GM23338 (cell line): ENCODE measurements around the gene GFRA1. TPM values are rescaled to one million over a fixed set of nuclear protein-coding genes. Genes with fewer than 3 reads are reported as not detected.

ENCODE experiments used
- ATAC-seq: fragments of 200-7000 bp; cut with Tn5 transposase; 3 replicates; pipeline ENCODE4 v1.9.1; 2020
- DNase-seq: peaks from one replicate; pipeline ENCODE4 v3.0.0-alpha.2; 2015; ENCODE audit warnings: low spot score
- H2AFZ ChIP-seq: fragments of 200-600 bp; sonication (generic); 2 replicates; pipeline ENCODE4 v1.8.0; 2016; ENCODE audit warnings: antibody characterized with exemption, mild to moderate bottlenecking, moderate library complexity
- H3F3A ChIP-seq: fragments of 200-600 bp; sonication (generic); replicated peaks from 2 replicates; pipeline ENCODE4 v1.8.0; 2017; ENCODE audit warnings: antibody characterized with exemption, mixed run types, low read depth
- H3K27ac ChIP-seq: fragments of 200-600 bp; sonication (generic); 2 replicates; pipeline ENCODE4 v1.6.1; 2016; ENCODE audit warnings: low read depth
- H3K27me3 ChIP-seq: fragments of 200-600 bp; sonication (generic); 2 replicates; pipeline ENCODE4 v1.8.0; 2016; ENCODE audit warnings: mild to moderate bottlenecking, mixed run types, moderate library complexity; ENCODE audit not compliant: insufficient read depth
- H3K36me3 ChIP-seq: fragments of 200-600 bp; sonication (generic); 2 replicates; pipeline ENCODE4 v1.8.0; 2016; ENCODE audit warnings: mild to moderate bottlenecking; ENCODE audit not compliant: insufficient read depth
- H3K4me1 ChIP-seq: fragments of 200-600 bp; sonication (generic); 2 replicates; pipeline ENCODE4 v1.8.0; 2016; ENCODE audit warnings: mild to moderate bottlenecking, moderate library complexity; ENCODE audit not compliant: insufficient read depth
- H3K4me2 ChIP-seq: fragments of 200-600 bp; sonication (generic); 2 replicates; pipeline ENCODE4 v1.7.1; 2017; ENCODE audit warnings: mixed run types
- H3K4me3 ChIP-seq: fragments of 200-600 bp; sonication (generic); 2 replicates; pipeline ENCODE4 v1.6.1; 2016; ENCODE audit warnings: mixed run types
- H3K79me2 ChIP-seq: fragments of 200-600 bp; sonication (generic); replicated peaks from 2 replicates; pipeline ENCODE4 v1.8.0; 2017; ENCODE audit warnings: mild to moderate bottlenecking; ENCODE audit not compliant: insufficient read depth
- H3K9me2 ChIP-seq: fragments of 200-600 bp; sonication (generic); 2 replicates; pipeline ENCODE4 v1.8.0; 2017; ENCODE audit not compliant: insufficient read depth
- H4K20me1 ChIP-seq: fragments of 200-600 bp; sonication (generic); replicated peaks from 2 replicates; pipeline ENCODE4 v1.8.0; 2017; ENCODE audit warnings: mild to moderate bottlenecking; ENCODE audit not compliant: insufficient read depth
- H3K27ac Mint-ChIP-seq: 2 replicates; pipeline ENCODE4 v1.8.0; 2020; ENCODE audit warnings: inconsistent platforms, mild to moderate bottlenecking, moderate library complexity, mixed read lengths
- H3K27me3 Mint-ChIP-seq: 3 replicates; pipeline ENCODE4 v1.8.0; 2022; ENCODE audit warnings: low read depth, mild to moderate bottlenecking, moderate library complexity, mixed read lengths, inconsistent platforms; ENCODE audit not compliant: insufficient read depth, poor library complexity
- H3K36me3 Mint-ChIP-seq: 3 replicates; pipeline ENCODE4 v1.8.0; 2021; ENCODE audit warnings: low read depth, mild to moderate bottlenecking, inconsistent platforms, moderate library complexity, mixed read lengths
- H3K4me1 Mint-ChIP-seq: 3 replicates; pipeline ENCODE4 v1.8.0; 2020; ENCODE audit warnings: mild to moderate bottlenecking, inconsistent platforms, mixed read lengths
- H3K4me3 Mint-ChIP-seq: 3 replicates; pipeline ENCODE4 v1.8.0; 2021; ENCODE audit warnings: moderate library complexity, mild to moderate bottlenecking, inconsistent platforms, mixed read lengths
- H3K9me3 Mint-ChIP-seq: 3 replicates; pipeline ENCODE4 v1.8.0; 2020; ENCODE audit warnings: moderate library complexity, mild to moderate bottlenecking, inconsistent platforms, mixed read lengths
- CREB1 ChIP-seq: fragments of 250-450 bp; sonication (Bioruptor Pico); IDR thresholded peaks from 2 replicates; pipeline ENCODE4 v1.5.0; 2020; ENCODE audit warnings: low read depth, mild to moderate bottlenecking, moderate library complexity
- CTCF ChIP-seq, 2 experiments: fragments of 200-600 bp in 1 of 2; sonication (generic) in 1 of 2; conservative IDR thresholded peaks; 2 replicates each; pipeline versions ENCODE4 v1.5.1 to v1.6.1; 2016 to 2017; ENCODE audit warnings: antibody characterized with exemption in 2 of 2, low read depth in 2 of 2, mild to moderate bottlenecking in 2 of 2, moderate library complexity in 1 of 2
- EZH2 ChIP-seq: fragments of 200-600 bp; sonication (generic); IDR thresholded peaks from one replicate; pipeline ENCODE4 v1.8.0; 2017; ENCODE audit warnings: antibody characterized with exemption, mild to moderate bottlenecking, low read depth; ENCODE audit not compliant: unreplicated experiment
- JUNB ChIP-seq: IDR thresholded peaks from one replicate; pipeline ENCODE4 v1.6.1; 2016; ENCODE audit warnings: antibody characterized with exemption; ENCODE audit not compliant: unreplicated experiment
- NANOG ChIP-seq: IDR thresholded peaks from 2 replicates; pipeline ENCODE4 v1.6.1; 2016; ENCODE audit warnings: antibody characterized with exemption, borderline replicate concordance
- POLR2AphosphoS5 ChIP-seq: IDR thresholded peaks from 2 replicates; pipeline ENCODE4 v1.6.1; 2016; ENCODE audit warnings: antibody characterized with exemption, low read depth
- STAT1 ChIP-seq: IDR thresholded peaks from one replicate; pipeline ENCODE4 v1.6.1; 2016; ENCODE audit warnings: antibody characterized with exemption; ENCODE audit not compliant: unreplicated experiment
- ZNF331 ChIP-seq: fragments of 250-450 bp; sonication (Bioruptor Pico); IDR thresholded peaks from 2 replicates; pipeline ENCODE4 v1.5.0; 2020; ENCODE audit warnings: low read depth, mild to moderate bottlenecking, moderate library complexity
- polyA plus RNA-seq: library from polyadenylated mRNA; unstranded; fragments of >200 nt; fragmentation: Nextera tagmentation; extraction: Ambion mirVana; gene quantifications from 2 replicates; pipeline ENCODE4 v1.2.1, GENCODE V29; 2016
- total RNA-seq: library from RNA; depleted of rRNA; stranded (reverse); fragments of >200 nt; shearing (Covaris generic); gene quantifications from 2 replicates; pipeline ENCODE4 v1.2.3, GENCODE V29; 2014
- TF ChIP-seq, protein P1 (sequence below): fragments of 250-450 bp; sonication (Bioruptor Pico); IDR thresholded peaks from 2 replicates; pipeline ENCODE4 v1.5.0; 2020; ENCODE audit warnings: mild to moderate bottlenecking, moderate library complexity

The GFRA1 gene
- total and polyA plus RNA-seq, 2 experiments from 2014 or later = 1.4 to 2.8 TPM

- Mint-ChIP-seq H3K36me3 (no peaks in the 10 kb centered on the region), H3K9me3 (no peaks in the 10 kb centered on the region), H3K27me3 (no peaks in the 10 kb centered on the region), H3K27ac (no peak overlapping the region), H3K4me3 (no peak overlapping the region), H3K4me1 (peaks cover 2% of the 10 kb centered on the region; the same call in 1 of the 3 replicates)
- Histone ChIP-seq H3F3A (no peaks in the 10 kb centered on the region), H3K27me3 (no peaks in the 10 kb centered on the region), H3K27ac (no peak overlapping the region), H4K20me1 (no peaks in the 10 kb centered on the region), H2AFZ (no peak overlapping the region), H3K79me2 (no peaks in the 10 kb centered on the region), H3K36me3 (no peaks in the 10 kb centered on the region), H3K4me2 (no peak overlapping the region), H3K4me1 (no peaks in the 10 kb centered on the region), H3K4me3 (no peak overlapping the region), H3K9me2 (no peaks in the 10 kb centered on the region)
- TF ChIP-seq POLR2AphosphoS5 = no peak
- TF ChIP-seq ZNF331 (CRISPR knock-in tag) = no peak
- TF ChIP-seq JUNB = no peak
- TF ChIP-seq, protein P1, sequence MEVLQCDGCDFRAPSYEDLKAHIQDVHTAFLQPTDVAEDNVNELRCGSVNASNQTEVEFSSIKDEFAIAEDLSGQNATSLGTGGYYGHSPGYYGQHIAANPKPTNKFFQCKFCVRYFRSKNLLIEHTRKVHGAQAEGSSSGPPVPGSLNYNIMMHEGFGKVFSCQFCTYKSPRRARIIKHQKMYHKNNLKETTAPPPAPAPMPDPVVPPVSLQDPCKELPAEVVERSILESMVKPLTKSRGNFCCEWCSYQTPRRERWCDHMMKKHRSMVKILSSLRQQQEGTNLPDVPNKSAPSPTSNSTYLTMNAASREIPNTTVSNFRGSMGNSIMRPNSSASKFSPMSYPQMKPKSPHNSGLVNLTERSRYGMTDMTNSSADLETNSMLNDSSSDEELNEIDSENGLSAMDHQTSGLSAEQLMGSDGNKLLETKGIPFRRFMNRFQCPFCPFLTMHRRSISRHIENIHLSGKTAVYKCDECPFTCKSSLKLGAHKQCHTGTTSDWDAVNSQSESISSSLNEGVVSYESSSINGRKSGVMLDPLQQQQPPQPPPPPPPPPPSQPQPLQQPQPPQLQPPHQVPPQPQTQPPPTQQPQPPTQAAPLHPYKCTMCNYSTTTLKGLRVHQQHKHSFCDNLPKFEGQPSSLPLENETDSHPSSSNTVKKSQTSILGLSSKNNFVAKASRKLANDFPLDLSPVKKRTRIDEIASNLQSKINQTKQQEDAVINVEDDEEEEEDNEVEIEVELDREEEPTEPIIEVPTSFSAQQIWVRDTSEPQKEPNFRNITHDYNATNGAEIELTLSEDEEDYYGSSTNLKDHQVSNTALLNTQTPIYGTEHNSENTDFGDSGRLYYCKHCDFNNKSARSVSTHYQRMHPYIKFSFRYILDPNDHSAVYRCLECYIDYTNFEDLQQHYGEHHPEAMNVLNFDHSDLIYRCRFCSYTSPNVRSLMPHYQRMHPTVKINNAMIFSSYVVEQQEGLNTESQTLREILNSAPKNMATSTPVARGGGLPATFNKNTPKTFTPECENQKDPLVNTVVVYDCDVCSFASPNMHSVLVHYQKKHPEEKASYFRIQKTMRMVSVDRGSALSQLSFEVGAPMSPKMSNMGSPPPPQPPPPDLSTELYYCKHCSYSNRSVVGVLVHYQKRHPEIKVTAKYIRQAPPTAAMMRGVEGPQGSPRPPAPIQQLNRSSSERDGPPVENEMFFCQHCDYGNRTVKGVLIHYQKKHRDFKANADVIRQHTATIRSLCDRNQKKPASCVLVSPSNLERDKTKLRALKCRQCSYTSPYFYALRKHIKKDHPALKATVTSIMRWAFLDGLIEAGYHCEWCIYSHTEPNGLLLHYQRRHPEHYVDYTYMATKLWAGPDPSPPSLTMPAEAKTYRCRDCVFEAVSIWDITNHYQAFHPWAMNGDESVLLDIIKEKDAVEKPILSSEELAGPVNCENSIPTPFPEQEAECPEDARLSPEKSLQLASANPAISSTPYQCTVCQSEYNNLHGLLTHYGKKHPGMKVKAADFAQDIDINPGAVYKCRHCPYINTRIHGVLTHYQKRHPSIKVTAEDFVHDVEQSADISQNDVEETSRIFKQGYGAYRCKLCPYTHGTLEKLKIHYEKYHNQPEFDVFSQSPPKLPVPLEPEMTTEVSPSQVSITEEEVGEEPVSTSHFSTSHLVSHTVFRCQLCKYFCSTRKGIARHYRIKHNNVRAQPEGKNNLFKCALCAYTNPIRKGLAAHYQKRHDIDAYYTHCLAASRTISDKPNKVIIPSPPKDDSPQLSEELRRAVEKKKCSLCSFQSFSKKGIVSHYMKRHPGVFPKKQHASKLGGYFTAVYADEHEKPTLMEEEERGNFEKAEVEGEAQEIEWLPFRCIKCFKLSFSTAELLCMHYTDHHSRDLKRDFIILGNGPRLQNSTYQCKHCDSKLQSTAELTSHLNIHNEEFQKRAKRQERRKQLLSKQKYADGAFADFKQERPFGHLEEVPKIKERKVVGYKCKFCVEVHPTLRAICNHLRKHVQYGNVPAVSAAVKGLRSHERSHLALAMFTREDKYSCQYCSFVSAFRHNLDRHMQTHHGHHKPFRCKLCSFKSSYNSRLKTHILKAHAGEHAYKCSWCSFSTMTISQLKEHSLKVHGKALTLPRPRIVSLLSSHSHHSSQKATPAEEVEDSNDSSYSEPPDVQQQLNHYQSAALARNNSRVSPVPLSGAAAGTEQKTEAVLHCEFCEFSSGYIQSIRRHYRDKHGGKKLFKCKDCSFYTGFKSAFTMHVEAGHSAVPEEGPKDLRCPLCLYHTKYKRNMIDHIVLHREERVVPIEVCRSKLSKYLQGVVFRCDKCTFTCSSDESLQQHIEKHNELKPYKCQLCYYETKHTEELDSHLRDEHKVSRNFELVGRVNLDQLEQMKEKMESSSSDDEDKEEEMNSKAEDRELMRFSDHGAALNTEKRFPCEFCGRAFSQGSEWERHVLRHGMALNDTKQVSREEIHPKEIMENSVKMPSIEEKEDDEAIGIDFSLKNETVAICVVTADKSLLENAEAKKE (CRISPR knock-in tag) = no peak
- TF ChIP-seq NANOG = no peak
- no peak for TF ChIP-seq CTCF (conservative IDR thresholded peaks at IDR 0.05; ENCODE audit: low read depth in 2 of 2)
- TF ChIP-seq STAT1 = no peak
- TF ChIP-seq EZH2 = no peak
- TF ChIP-seq CREB1 (CRISPR knock-in tag) = no peak
- DNase-seq (no peak), ATAC-seq (no peak)
Measured at GRCh38 chr10:116210588-116211346, 62.2 kb downstream of the GFRA1 start.
